Esophagus squamous epithelium (tissue), 4 donors: ENCODE data around the gene PHACTR4.

Source experiments
- POLR2A ChIP-seq, 4 donors: fragments of 450-650 bp; IDR thresholded peaks; one replicate each; pipeline ENCODE4 v1.6.1; 2017; ENCODE audit warnings: antibody characterized with exemption in 4 of 4, mild to moderate bottlenecking in 4 of 4, moderate library complexity in 3 of 4
- TF ChIP-seq, protein P1 (sequence below), 6 experiments: fragments of 450-650 bp in 4 of 6; fragments of 200-600 bp in 2 of 6; sonication (generic) in 2 of 6; IDR thresholded peaks; one replicate each; pipeline ENCODE4 v1.5.1; 2016 to 2019; ENCODE audit warnings: antibody characterized with exemption in 6 of 6, mild to moderate bottlenecking in 4 of 6, moderate library complexity in 4 of 6

DNA sequence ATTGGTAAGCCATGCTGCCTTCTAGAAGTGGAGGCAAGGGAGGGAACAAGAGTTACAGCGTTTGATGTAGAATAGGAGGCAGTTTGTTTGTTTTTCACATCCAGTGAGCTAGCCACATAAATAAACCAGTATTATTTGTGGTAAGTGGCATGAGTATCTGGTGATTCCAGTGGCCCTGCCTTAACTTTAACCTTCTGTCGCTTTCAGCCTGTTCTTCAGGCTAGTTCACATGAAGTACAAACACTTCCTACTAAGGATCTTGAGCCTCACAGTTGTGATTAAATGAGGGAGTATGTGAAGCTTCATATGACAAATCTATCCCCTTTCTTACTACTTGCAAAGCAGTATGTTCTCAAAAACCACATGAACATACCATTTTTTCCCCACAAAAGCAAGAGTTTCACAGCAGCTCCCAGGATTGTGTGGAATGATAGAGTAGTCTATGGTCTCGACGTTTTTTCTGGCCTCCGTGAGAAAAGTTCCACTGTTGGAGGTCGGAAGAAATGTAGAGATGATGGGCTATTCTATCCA, 59.5 kb downstream of the PHACTR4 start:
- TF ChIP-seq, protein P1, sequence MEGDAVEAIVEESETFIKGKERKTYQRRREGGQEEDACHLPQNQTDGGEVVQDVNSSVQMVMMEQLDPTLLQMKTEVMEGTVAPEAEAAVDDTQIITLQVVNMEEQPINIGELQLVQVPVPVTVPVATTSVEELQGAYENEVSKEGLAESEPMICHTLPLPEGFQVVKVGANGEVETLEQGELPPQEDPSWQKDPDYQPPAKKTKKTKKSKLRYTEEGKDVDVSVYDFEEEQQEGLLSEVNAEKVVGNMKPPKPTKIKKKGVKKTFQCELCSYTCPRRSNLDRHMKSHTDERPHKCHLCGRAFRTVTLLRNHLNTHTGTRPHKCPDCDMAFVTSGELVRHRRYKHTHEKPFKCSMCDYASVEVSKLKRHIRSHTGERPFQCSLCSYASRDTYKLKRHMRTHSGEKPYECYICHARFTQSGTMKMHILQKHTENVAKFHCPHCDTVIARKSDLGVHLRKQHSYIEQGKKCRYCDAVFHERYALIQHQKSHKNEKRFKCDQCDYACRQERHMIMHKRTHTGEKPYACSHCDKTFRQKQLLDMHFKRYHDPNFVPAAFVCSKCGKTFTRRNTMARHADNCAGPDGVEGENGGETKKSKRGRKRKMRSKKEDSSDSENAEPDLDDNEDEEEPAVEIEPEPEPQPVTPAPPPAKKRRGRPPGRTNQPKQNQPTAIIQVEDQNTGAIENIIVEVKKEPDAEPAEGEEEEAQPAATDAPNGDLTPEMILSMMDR (IDR thresholded peaks at IDR 0.05) = no peak
- TF ChIP-seq POLR2A (IDR thresholded peaks at IDR 0.05) = no peak
